ENCODE results near the gene ZNF212.

GRCh38 chr7:149210551-149210950 lies 28.9 kb upstream of the ZNF212 start:
- TF ChIP-seq CTCF (IDR thresholded peaks at IDR 0.05 in 8 of 11, conservative IDR thresholded peaks at IDR 0.05 in 3 of 11) (no peak), POLR2A (IDR thresholded peaks at IDR 0.05) (no peak), POLR2AphosphoS5 (IDR thresholded peaks at IDR 0.05) (no peak)
